T-helper 22 cell (primary cell): ENCODE results near the gene CREB3L2.
"Not testable (repeated sequence)": the region's sequence is repeated elsewhere in the genome, so short reads cannot be mapped to it uniquely, and the experiment has no call there.

Experiments used
- DNase-seq: peaks from one replicate; pipeline ENCODE4 v3.0.0-alpha.2; 2020; ENCODE audit warnings: low read depth

The CREB3L2 gene

GRCh38 chr7:137932881-137933269 is 69.0 kb downstream of the CREB3L2 start:
- DNase-seq, result no peak

GRCh38 chr7:137931823-137932222 is 70.1 kb downstream of the CREB3L2 start:
- no peak for DNase-seq

GRCh38 chr7:137930581-137930980 is 71.3 kb downstream of the CREB3L2 start:
- no peak for DNase-seq

- no peak for DNase-seq
Observed at GRCh38 chr7:137928626-137929025, 73.3 kb downstream of the CREB3L2 start.

GRCh38 chr7:137927386-137927785 is 74.5 kb downstream of the CREB3L2 start:
- DNase-seq, result no peak

GRCh38 chr7:137926206-137926605 is 75.7 kb downstream of the CREB3L2 start:
- DNase-seq, result not testable (repeated sequence)

- DNase-seq, result no peak
Observed at GRCh38 chr7:137925754-137926153, 76.1 kb downstream of the CREB3L2 start.

GRCh38 chr7:137925091-137925490 is 76.8 kb downstream of the CREB3L2 start:
- DNase-seq, result no peak

- no peak for DNase-seq
Observed at GRCh38 chr7:137923380-137923779, 78.5 kb downstream of the CREB3L2 start.

- no peak for DNase-seq
Observed at GRCh38 chr7:137920637-137921399, 81.1 kb downstream of the CREB3L2 start.

GRCh38 chr7:137919987-137920386 is 81.9 kb downstream of the CREB3L2 start:
- no peak for DNase-seq

- DNase-seq, result no peak
Observed at GRCh38 chr7:137916980-137917645, 84.8 kb downstream of the CREB3L2 start.

- DNase-seq, result no peak
Observed at GRCh38 chr7:137916564-137916963, 85.3 kb downstream of the CREB3L2 start.

- DNase-seq, result no peak
Observed at GRCh38 chr7:137915266-137915665, 86.6 kb downstream of the CREB3L2 start.

GRCh38 chr7:137913985-137914384 is 87.9 kb downstream of the CREB3L2 start:
- DNase-seq, result no peak

- no peak for DNase-seq
Observed at GRCh38 chr7:137909042-137909441, 92.8 kb downstream of the CREB3L2 start.

- DNase-seq, result no peak
Observed at GRCh38 chr7:137908106-137908505, 93.8 kb downstream of the CREB3L2 start.

GRCh38 chr7:137906636-137907035 is 95.2 kb downstream of the CREB3L2 start:
- not testable (repeated sequence) for DNase-seq

GRCh38 chr7:137904833-137905232 is 97.1 kb downstream of the CREB3L2 start:
- DNase-seq, result no peak

- DNase-seq, result peak; percentile 16
Observed at GRCh38 chr7:137903382-137904169, 98.3 kb downstream of the CREB3L2 start.

- DNase-seq, result no peak
Observed at GRCh38 chr7:137900137-137900536, 101.7 kb downstream of the CREB3L2 start.

- peak; percentile 43 for DNase-seq
Observed at GRCh38 chr7:137898839-137899721, 102.8 kb downstream of the CREB3L2 start.
